Measurements from ENCODE around the gene OR4K14. TPM values are rescaled to one million over a fixed set of nuclear protein-coding genes. Genes with fewer than 3 reads are reported as not detected.

Gene OR4K14
- total and polyA plus RNA-seq, 4 donors = not detected

DNA sequence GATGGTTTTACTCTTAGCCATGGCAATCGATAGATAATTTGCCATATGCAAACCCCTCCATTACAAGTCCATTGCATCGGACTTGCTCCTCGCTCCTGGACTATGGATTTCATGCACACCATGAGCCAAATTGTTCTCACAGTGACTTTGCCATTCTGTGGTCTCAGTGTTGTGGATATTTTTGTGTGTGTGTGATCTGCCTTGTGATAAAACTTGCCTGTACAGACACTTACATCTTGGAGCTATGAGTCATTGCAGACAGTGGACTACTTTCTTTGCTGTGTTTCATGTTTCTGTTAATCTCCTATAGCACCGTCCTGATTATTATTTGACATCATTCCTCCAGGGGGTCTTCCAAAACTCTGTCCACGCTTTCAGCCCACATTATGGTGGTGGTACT lies 25.1 kb upstream of the OR4K14 start:
- Histone ChIP-seq H3K9ac (ENCODE audit: insufficient read depth in 1 of 2, low read length in 2 of 2) (no peak overlapping the region), H3K4me3 (no peak overlapping the region), H3K27ac (ENCODE audit: low read depth in 1 of 2, low read length in 1 of 2) (no peak overlapping the region), H3K27me3 (ENCODE audit: control insufficient read depth in 3 of 3, insufficient read depth in 3 of 3, low read length in 2 of 3) (no peaks in the 10 kb centered on the region), H3K9me3 (ENCODE audit: control insufficient read depth in 4 of 4, insufficient read depth in 3 of 4, low read length in 3 of 4) (peaks cover 0 to 16% (median 0%) of the 10 kb centered on the region in 4 donors), H3K36me3 (ENCODE audit: control insufficient read depth in 4 of 4, insufficient read depth in 4 of 4, low read length in 4 of 4) (no peaks in the 10 kb centered on the region), H3K4me1 (ENCODE audit: control insufficient read depth in 5 of 5, insufficient read depth in 5 of 5, low read length in 5 of 5) (no peaks in the 10 kb centered on the region)
- no peak for ATAC-seq (ENCODE audit: insufficient read depth, low FRiP score)
- DNase-seq = no peak
- TF ChIP-seq, protein P1, sequence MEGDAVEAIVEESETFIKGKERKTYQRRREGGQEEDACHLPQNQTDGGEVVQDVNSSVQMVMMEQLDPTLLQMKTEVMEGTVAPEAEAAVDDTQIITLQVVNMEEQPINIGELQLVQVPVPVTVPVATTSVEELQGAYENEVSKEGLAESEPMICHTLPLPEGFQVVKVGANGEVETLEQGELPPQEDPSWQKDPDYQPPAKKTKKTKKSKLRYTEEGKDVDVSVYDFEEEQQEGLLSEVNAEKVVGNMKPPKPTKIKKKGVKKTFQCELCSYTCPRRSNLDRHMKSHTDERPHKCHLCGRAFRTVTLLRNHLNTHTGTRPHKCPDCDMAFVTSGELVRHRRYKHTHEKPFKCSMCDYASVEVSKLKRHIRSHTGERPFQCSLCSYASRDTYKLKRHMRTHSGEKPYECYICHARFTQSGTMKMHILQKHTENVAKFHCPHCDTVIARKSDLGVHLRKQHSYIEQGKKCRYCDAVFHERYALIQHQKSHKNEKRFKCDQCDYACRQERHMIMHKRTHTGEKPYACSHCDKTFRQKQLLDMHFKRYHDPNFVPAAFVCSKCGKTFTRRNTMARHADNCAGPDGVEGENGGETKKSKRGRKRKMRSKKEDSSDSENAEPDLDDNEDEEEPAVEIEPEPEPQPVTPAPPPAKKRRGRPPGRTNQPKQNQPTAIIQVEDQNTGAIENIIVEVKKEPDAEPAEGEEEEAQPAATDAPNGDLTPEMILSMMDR (IDR thresholded peaks at IDR 0.05; ENCODE audit: control extremely low read depth, extremely low read depth) = no peak
- 70 to 75% methylated on average over 5 of the region's 5 CpGs for WGBS, 2 donors

DNA sequence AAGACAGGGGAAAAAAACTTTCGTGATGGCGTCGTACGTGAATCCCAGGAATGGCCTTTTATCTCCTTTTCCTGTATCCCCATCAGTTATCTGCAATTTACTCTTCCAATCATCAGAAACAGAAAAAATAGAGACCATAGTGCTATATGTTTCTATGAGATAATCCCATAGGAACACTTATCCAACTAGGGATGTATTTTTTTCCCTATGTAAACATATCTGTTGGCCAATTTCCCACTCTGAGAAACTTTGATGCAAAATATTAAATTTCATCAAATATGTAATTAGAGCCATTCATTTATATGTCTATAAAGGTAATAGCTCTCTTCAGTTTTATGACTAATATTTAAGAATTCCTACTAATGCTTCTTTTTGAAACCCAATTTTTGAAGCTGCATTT lies 16.8 kb upstream of the OR4K14 start, which contains the start of gene OR4K13:
TSS of gene OR4K13 (minus strand) at position 101 of the 400 bp plus-strand sequence. CDS start 1,280 bp downstream, outside the sequence.
- H3K27me3 ChIP-seq (ENCODE audit: control insufficient read depth in 3 of 3, insufficient read depth in 3 of 3, low read length in 2 of 3) = no peaks in the 10 kb centered on the region
- DNase-seq (no peak), ATAC-seq (ENCODE audit: insufficient read depth, low FRiP score) (no peak)
- H3K4me1 ChIP-seq (ENCODE audit: control insufficient read depth in 5 of 5, insufficient read depth in 5 of 5, low read length in 5 of 5) = no peaks in the 10 kb centered on the region
- H3K27ac ChIP-seq (ENCODE audit: low read depth in 1 of 2, low read length in 1 of 2) = no peak within 1 kb of the TSS
- WGBS, 2 donors = 89 to 96% methylated on average over 4 of the region's 4 CpGs
- TF ChIP-seq, protein P1 (IDR thresholded peaks at IDR 0.05; ENCODE audit: control extremely low read depth, extremely low read depth) = no peak
- peaks cover 0 to 4% (median 0%) of the 10 kb centered on the region in 4 donors for H3K9me3 ChIP-seq (ENCODE audit: control insufficient read depth in 4 of 4, insufficient read depth in 3 of 4, low read length in 3 of 4)
- H3K4me3 ChIP-seq = no peak within 1 kb of the TSS
- no peaks in the 10 kb centered on the region for H3K36me3 ChIP-seq (ENCODE audit: control insufficient read depth in 4 of 4, insufficient read depth in 4 of 4, low read length in 4 of 4)
- no peak within 1 kb of the TSS for H3K9ac ChIP-seq (ENCODE audit: insufficient read depth in 1 of 2, low read length in 2 of 2)

DNA sequence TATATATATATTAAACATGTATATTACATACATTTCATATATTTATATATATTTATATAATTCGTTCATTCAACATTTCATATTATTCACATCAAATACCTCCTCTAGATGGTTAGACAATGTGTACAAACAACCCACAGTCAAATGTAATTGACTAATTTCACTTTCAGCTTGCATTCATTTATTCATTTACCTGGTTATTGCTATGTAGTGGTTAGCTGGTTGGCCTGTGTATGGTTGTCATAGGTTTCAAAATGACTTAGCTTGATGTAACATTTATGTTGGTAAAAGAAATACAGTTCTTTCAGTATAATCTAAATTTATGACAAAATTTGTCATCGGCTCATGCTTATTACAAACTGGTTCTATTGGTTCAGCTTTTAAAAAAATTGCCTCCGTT lies 16.3 kb upstream of the OR4K14 start:
- H3K27me3 ChIP-seq (ENCODE audit: control insufficient read depth in 3 of 3, insufficient read depth in 3 of 3, low read length in 2 of 3) = no peaks in the 10 kb centered on the region
- H3K4me3 ChIP-seq = no peak overlapping the region
- TF ChIP-seq, protein P1 (IDR thresholded peaks at IDR 0.05; ENCODE audit: control extremely low read depth, extremely low read depth) = no peak
- ATAC-seq (ENCODE audit: insufficient read depth, low FRiP score) (no peak), DNase-seq (no peak)
- no peak overlapping the region for H3K27ac ChIP-seq (ENCODE audit: low read depth in 1 of 2, low read length in 1 of 2)
- no peaks in the 10 kb centered on the region for H3K36me3 ChIP-seq (ENCODE audit: control insufficient read depth in 4 of 4, insufficient read depth in 4 of 4, low read length in 4 of 4)
- H3K9me3 ChIP-seq (ENCODE audit: control insufficient read depth in 4 of 4, insufficient read depth in 3 of 4, low read length in 3 of 4) = peaks cover 0 to 4% (median 0%) of the 10 kb centered on the region in 4 donors
- no peak overlapping the region for H3K9ac ChIP-seq (ENCODE audit: insufficient read depth in 1 of 2, low read length in 2 of 2)
- H3K4me1 ChIP-seq (ENCODE audit: control insufficient read depth in 5 of 5, insufficient read depth in 5 of 5, low read length in 5 of 5) = no peaks in the 10 kb centered on the region
- 67 to 68% methylated on average over 3 of the region's 3 CpGs for WGBS, 2 donors

DNA sequence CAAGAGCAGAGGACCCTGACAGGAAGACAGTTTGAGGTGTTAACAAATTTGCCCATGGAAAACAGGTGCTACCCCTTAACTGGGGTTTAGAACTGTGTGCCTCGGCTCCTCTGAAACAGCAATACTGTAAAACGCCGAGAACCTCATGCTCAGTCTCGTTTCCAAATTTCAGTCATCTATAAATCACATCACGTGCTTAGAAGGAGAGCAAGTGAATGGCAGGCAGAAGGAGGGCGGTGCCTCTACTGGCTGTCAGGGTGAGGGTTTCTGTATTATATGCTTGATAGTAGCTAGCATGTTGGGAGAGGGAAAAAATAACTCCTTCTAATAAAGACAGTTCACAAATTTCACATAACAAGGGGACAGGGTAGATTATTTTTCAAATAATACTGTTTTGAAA lies 12.0 kb upstream of the OR4K14 start:
- H3K27me3 ChIP-seq (ENCODE audit: control insufficient read depth in 3 of 3, insufficient read depth in 3 of 3, low read length in 2 of 3) = no peaks in the 10 kb centered on the region
- peaks cover 0 to 7% (median under 1%) of the 10 kb centered on the region in 4 donors for H3K9me3 ChIP-seq (ENCODE audit: control insufficient read depth in 4 of 4, insufficient read depth in 3 of 4, low read length in 3 of 4)
- no peak for ATAC-seq (ENCODE audit: insufficient read depth, low FRiP score)
- no peaks in the 10 kb centered on the region for H3K36me3 ChIP-seq (ENCODE audit: control insufficient read depth in 4 of 4, insufficient read depth in 4 of 4, low read length in 4 of 4)
- H3K4me3 ChIP-seq = no peak overlapping the region
- TF ChIP-seq, protein P1 (IDR thresholded peaks at IDR 0.05; ENCODE audit: control extremely low read depth, extremely low read depth) = no peak
- H3K27ac ChIP-seq (ENCODE audit: low read depth in 1 of 2, low read length in 1 of 2) = no peak overlapping the region
- 77 to 78% methylated on average over 6 of the region's 6 CpGs for WGBS, 2 donors
- no peaks in the 10 kb centered on the region for H3K4me1 ChIP-seq (ENCODE audit: control insufficient read depth in 5 of 5, insufficient read depth in 5 of 5, low read length in 5 of 5)
- no peak overlapping the region for H3K9ac ChIP-seq (ENCODE audit: insufficient read depth in 1 of 2, low read length in 2 of 2)
- no peak for DNase-seq

Measured in lung (tissue), 12 donors.